Measurements from ENCODE around the gene NTRK1.

DNA sequence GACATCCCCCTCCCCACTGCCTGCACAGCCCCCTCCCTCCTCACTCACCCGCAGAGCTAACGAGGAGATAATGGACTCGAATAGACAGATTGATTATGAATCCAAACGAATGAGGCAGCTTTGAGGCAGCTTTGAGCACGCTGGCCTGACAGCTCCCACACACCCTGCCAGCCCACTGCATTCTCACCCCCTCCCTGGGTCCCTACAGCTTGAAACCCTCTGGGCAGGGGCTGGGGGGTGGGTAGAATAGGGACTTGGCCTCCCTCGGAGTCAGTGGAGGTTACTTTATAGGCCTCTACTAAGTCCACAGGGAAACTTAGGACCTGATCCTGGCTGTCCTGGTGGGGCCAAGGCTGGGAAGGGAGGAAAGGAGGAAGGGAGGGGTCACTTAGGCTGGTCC is 1.9 kb downstream of the NTRK1 start:
- TF ChIP-seq ZNF3 (CRISPR knock-in tag; IDR thresholded peaks at IDR 0.05), result no peak
- TF ChIP-seq SMAD3 (CRISPR knock-in tag; IDR thresholded peaks at IDR 0.05), result no peak

Measured in HepG2 (cell line).